ENCODE measurements around the gene SLC5A10.
"Not testable (repeated sequence)": the region's sequence is repeated elsewhere in the genome, so short reads cannot be mapped to it uniquely, and the experiment has no call there.

Gene SLC5A10

DNA sequence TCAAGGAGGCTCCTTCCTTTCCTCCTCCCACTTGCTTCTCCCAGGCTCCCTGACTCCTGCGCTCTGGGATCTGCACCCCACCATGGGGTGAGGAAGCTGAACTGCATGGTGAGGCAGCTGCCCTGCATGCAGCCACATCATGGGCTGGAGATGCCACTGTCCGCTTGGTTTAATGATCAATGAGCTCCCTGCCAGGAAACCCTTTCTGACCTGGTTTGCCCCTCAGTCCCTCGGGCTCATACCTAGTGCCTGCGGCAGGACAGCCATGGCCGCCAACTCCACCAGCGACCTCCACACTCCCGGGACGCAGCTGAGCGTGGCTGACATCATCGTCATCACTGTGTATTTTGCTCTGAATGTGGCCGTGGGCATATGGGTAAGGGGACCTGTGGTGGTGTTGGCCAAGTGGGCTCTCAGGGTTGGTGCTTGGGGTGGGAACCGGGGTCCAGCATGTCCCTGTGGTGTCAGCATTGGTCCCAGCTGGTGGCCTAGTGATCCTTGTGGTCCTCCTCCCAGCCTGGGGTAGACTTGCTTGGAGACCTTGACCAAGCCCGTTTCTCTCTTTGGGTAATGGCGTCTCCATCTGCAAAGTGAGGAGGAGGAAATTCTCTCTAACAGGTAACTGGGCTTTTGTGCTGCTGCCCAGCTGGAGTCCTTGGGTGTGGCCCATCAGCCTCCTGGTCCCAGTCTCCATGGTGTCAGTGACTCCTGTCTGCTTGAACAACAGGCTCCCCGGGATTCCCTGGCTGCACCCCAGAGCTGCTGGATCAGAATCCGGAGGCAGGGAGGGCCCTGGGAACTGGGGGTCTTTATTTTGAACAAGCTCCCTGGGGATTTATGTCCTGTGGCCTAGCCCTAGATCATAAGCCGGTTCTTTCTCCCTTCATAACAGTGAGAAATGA is at the start of gene SLC5A10:
Gene SLC5A10, plus strand, starts transcription at position 225 of the 902 bp plus-strand sequence. Its CDS starts 41 bp downstream, at position 266.
- DNase-seq = no peak

DNA sequence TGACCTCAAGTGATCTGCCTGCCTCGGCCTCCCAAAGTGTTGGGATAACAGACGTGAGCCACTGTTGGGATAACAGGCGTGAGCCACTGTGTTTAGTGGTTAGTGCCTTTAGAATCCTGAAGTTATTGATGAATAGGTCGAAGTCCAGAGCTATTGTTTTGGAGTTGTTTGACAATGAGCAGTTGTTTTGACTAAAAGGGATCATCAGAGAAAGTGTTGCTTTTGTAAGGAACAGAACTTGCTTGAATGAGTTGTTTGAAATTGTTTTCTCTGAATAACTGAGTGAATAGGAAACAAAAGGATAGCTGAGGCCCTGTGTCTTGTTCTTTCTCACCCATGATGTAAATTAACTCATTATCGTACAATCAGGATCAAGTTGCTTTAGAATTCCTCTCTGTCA is 47.5 kb upstream of the SLC5A10 start:
- DNase-seq = no peak

DNA sequence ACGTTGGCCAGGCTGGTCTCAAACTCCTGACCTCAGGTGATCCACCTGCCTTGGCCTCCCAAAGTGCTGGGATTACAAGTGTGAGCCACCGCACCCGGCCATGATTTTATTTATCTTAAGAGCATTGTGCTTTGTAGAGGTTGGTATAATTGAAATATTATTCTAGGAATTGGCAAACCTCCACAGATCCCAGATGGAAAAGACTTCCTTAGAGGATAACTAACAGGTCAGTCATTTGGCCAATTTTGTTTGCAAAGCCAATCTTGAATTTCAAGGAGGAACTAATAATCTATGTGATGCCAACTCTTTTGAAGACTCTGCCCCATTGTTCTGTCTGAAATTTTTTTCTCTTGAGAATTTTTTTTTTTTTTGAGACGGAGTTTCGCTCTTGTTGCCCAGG is 46.7 kb upstream of the SLC5A10 start:
- DNase-seq = no peak

DNA sequence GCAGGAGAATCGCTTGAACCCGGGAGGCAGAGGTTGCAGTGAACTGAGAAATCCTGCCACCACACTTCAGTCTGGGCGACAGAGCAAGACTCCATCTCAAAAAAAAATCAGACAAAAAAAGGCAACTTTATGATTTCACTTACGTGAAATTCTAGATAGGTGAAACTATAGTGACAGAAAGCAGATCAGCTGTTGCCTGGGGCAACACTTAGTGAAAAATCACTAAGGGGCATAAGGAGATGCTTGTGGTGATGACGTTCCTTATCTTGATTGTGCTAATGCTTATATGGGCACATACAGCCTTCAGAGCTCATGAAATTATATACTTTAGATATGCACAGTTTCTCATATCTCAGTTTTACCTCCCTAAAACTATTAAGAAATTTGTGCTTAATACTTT is 41.6 kb upstream of the SLC5A10 start:
- DNase-seq = no peak

DNA sequence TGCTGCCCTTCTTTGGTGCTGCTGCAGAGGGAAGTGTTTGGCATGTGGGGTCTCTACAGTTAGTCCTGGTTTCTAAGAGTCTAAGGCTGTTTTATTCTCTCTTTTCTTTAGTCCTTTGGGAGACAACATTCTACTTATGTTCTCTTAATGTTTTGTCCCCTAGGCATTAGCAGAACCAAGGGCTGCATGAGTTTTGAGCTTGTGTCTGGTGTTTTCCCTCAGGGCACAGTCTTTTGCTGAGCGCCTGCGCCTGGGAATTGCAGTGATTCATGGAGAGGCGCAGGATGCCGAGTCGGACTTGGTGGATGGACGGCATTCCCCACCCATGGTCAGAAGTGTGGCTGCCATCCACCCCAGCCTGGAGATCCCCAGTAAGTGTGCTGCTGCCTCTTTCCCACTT is 41.1 kb upstream of the SLC5A10 start:
- DNase-seq = no peak

DNA sequence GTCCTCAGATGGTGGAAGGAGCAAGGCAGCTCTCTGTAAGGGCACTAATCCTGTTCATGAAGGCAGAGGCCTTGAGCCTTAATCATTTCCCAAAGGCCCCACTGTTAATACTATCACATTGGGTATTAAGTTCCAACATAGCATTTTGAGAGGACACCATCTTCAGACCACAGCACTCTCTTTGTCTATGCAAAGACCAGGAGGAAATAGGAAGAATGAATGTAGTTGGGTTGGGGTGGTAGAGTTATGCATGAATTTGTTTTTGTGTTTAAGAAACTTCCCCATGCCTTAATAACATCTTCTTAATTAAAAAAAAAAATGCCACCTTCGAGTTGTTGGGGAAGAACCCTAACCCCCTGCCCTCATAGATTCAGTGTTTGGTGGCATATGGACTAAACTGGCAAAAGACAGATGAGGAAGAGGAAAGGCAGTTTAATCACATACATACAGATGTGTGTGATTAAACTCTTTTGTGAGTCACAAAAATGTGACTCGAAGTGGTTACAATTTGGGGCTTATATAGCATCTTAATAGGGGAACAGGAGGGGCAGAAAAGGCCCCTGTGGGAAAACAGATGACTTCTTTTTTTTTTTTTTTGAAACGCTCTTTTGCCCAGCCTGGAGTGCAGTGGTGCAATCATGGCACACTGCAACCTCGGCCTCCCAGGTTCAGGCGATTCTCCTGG is 35.0 kb upstream of the SLC5A10 start:
- DNase-seq = no peak

DNA sequence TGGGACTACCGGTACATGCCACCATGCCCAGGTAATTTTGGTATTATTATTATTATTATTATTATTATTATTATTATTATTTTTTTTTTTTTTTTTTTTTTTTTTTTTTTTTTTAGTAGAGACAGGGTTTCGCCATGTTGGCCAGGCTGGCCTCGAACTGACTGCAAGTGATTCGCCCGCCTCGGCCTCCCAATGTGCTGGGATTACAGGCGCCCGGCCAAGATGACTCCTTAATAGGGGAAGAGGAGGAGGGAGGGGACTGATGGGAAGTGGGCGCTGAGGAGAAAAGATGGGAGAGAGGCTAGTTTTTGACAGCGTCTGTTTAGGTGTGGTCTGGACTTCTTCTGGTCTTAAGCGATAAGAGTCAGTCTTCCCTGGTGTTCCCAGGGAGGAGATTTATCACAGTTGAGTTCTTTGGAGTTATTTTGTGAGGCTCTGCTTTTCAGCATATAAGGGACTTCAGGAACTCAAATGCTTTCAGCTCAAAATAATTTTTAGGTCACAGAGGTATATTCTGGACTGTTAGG is 34.4 kb upstream of the SLC5A10 start:
- no peak for DNase-seq

DNA sequence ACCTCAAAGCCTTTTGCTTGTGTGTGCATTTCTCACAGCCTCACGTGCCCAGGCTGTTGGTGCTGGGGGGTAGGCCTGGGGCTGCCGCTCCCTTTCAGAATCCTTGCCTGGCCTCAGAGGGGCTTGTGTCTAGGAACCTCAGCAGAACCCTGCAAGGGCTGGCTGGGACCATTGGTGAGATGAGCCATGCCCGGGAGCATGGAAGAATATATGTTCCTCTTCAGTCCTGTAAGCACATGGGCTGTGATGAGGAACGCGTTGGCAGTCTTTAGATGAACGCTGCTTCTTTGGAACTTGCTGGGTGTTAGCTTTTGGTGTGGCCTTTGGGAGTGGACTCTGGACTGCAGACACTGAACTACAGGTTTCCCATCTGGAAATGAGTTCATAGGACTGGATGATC is 32.0 kb upstream of the SLC5A10 start:
- no peak for DNase-seq

DNA sequence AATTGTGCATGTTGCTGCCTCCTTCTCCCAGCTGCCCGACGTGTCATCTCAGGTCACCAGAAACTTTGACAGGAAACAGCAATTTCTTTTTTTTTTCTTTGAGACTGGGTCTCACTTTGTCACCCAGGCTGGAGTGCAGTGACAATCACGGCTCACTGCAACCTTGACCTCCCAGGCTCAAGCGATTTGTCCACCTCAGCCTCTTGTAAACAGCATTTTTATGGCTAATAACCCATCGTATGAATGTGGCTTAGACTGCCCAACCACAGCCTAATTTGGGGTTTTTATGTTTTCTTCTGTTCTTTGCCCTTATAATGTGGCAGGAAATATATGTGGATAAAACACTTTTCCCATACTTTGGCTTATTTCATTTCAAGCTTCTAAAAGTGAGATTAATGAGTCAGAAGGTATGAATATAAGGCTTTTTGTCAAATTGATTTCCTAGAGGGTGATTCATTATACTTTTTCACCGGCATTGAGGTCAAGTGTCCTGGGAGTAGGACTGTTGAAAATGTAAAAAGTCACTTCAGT is 31.0 kb upstream of the SLC5A10 start:
- DNase-seq = no peak

DNA sequence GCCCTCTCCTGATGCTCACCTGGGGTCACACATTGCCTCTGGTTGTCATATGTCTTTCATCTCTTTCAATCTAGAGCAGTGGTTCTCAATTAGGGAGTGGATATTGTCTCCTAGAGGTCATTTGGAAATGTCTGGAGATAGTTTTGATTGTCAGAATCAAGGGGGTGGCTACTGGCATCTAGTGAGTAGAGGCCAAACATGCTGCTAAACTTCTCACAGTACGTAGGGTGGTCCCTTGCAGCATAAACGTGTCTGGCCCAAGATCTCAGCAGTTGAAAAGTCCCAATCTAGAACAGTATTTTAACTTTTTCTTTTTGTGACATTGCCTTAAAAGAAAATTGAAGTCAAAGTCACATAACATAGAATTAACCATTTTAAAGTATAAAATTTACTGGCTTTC is 30.5 kb upstream of the SLC5A10 start:
- DNase-seq = no peak

DNA sequence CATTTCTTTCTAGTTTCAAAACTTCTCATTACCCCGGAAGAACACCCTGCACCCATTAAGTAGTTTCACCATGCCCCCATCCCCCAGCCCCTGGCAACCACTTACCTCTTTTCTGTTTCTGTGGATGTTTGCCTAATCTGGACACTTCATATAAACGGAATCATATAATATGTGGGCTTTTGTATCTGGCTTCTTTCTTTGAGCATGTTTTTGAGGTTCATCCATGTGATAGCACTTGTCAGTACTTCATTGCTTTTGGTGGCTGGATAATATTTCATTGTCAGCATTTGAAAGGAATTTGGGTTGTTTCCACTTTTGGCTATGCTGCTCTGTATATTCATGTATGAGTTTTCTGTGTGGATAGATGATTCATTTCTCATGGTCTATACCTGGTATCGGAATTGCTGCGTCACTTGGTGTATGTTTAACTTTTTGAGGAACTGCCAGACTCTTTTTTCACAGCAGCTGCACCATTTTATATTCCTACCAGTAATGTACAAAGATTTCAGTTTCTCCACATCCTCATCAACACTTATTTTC is 30.0 kb upstream of the SLC5A10 start:
- no peak for DNase-seq

DNA sequence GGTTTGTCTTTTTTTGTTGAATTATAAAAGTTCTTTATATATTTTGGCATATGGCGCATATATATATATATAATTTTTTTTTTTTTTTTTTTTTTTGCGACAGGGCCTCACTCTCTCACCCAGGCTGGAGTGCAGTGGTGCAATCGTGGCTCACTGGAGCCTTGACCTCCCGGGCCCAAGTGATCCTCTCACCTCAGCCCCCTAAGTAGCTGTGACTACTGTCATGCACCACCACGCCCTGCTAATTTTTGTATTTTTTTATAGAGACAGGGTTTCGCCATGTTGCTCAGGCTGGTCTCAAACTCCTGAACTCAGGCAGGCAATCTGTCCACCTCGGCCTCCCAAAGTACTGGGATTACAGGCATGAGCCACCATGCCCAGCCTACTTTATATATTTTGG is 29.4 kb upstream of the SLC5A10 start:
- not testable (repeated sequence) for DNase-seq

DNA sequence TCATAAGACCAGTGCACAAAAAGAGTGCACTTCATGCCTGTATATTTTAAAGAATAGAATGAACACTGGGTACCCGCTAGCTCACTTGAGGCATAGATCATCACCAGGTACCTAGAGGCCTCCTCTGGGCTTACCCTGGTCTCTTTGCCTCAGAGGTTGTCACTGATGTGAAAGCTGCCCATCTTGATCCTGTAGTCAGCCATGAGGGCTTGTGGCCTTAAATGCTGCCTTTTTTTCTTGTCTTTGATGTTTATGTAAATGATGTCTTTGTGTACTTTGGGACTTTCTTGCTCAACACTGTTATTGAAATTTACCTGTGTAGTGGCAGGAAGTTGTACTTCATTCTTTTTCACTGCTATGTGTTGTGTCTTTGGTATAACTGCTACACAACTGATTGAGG is 26.8 kb upstream of the SLC5A10 start:
- DNase-seq = no peak

DNA sequence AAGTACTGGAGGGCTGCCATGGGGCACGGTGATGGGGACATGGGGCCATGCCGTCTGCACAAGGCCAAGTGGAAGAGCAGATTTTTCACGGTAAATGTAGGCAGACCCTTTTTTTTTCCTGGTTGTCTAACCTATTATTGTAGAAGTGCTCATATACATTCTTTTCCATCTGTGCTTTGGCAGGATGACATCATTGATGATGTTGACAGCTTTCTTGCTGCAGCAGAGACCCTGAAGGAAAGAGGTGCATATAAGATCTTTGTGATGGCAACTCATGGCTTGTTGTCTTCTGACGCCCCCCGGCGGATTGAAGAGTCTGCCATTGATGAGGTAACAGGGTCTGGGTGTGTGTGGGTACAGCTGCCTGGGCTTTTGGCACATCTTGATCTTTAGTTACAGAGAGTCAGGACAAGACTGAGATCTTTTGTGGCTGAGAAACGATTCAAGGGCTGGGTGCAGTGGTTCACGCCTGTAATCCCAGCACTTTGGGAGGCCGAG is 23.3 kb upstream of the SLC5A10 start:
- no peak for DNase-seq

DNA sequence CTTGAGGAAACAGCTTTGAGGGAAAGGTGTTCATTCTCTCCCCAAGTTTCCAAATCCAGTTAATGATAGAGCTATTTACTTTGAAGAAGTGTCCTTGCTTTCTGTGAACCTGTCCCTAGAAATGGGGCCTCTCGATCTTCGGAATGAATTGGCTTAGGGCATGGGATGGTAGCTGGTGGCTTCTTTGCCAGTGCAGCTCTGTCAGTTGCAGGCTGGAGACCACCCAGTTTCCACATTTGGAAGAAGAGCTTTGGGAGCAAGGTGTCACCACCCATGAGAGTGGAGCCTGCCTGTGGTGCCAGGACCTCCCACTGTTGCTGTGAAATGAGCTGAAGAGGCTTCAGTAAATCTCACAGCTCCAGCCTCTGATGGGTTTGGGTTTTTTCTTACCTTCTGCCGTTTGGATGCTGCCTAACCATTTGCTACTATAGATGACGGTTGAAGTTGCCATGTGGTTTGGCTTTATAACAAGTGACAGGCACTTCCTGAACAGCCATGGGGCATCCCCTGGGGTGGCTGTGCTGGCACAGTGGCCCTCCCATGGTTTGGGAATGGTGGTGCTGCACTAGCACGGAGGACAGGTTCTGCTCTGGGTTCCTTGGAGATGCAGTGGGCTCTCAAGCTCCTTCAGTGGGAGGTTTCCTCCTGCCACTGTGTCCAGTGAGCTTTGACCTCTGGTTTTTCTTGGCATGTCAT is 19.5 kb upstream of the SLC5A10 start:
- no peak for DNase-seq

DNA sequence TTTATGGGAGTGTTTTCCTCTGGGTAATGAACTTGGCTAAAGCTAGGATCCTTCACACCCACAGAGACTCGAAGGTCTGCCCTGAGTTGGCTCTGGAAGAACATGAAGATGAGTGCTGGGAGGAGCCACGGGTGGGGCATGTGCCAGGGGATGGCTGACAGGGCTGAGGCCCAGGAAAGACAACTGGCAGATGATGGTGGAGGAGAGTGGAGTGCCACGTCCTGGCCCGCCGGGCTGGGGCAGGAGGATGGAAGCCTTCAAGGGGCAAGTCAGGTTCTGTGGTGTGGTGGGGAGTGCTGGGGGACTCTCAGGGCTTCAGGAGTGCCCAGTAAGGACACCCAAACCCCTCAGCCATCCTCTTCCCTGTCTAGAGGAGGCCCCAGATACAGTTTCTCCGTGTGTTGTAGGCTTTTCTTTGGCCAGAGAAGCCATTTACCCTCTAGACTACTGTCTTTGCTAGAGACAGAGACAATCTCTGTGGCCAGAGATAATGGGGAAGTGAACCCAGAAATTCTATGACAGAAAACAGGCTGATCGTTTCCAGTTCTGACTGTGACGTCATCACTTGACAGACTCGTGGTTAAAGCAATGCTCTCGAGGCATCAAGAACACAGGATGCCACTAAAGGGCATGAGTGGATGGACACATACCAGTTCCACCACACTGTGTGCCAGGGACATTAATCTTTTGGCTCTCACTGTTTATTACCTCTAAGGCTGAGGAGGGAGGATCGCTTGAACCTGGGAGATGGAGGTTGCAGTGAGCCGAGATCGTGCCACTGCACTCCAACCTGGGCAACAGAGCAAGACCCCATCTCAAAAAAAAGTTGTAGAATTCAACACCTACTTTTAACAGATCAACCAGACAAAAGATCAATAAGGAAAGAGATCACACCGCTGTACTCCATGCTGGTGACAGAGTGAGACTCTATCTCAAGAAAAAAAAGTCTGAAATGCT is 18.6 kb upstream of the SLC5A10 start:
- no peak for DNase-seq

DNA sequence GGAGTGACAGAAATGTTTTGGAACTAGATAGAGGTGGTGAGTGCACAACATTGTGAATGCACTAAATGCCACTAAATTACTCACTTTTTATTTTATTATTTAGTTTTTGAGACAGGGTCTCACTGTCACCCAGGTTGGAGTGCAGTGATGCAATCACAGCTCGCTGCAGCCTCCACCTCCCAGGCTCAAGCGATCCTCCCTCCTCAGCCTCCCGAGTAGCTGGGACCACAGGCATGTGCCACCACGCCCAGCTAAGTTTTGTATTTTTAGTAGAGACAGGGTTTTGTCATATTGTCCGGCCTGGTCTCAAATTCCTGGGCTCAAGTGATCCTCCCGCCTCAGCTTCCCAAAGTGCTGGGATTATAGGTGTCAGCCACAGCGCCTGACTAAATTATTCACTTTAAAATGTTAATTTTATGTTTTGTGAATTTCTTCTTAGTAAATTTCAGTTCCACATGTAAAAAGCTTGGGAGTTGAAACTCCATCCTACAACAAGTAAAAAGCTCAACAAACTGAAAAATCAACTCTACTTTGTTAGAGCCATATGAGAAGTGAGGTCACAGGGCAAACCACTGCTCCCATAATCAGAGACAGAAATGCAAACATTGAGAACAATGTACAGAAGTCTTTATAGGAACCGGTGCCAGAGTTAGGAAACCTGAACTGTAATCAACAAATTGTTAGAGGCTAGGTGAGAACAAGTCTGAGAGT is 13.8 kb upstream of the SLC5A10 start:
- DNase-seq = no peak

DNA sequence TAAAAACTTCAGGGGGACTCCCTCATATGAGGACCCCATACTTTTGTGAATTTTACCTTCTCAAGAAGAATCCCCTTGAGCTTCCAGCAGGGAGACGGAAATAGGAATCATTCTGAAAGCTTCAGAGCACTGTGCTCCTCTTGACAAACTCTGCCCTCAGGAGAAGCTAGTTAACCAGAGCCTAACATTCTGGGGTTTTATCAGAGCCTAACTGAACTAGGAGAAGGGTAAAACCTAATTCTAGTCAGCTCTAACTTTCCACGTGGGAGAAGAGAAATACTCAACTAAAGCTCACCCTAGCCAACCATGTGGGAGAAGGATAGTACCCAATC is 13.3 kb upstream of the SLC5A10 start:
- DNase-seq = no peak

DNA sequence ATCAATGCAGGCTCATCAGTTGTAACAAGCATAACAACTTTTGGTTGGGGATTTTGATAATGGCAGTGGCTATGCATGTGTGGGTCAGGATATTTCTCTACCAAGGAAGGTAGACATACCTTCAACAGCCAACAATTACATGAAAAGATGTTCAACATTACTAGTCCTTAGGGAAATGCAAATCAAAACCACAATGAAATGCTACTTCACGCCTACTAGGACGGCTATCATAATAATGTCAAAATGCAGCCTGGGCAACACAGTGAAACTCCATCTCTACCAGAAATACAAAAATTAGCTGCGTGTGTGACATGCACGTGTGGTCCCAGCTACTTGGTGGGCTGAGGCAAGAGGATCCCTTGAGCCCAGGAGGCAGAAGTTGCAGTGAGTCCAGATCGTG is 7.3 kb upstream of the SLC5A10 start:
- no peak for DNase-seq

DNA sequence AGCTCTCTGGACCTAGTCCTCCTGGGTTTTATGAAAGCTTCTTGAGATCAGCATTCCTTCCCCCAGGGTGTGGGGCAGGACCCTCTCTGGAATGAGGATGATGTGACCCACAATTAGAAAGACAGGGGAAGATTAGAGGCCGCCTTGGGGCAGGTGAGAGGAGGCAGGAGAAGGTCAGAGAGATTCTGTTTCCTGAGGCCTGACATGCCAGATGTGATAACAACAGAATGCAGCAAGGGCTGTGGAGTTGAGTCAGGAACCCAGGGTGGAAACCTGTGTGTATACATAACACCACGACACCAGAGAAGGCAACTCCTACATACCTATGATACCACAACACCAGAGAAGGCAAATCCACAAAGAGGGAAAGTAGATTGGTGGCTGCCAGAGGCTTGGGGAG is 5.4 kb upstream of the SLC5A10 start:
- no peak for DNase-seq

DNA sequence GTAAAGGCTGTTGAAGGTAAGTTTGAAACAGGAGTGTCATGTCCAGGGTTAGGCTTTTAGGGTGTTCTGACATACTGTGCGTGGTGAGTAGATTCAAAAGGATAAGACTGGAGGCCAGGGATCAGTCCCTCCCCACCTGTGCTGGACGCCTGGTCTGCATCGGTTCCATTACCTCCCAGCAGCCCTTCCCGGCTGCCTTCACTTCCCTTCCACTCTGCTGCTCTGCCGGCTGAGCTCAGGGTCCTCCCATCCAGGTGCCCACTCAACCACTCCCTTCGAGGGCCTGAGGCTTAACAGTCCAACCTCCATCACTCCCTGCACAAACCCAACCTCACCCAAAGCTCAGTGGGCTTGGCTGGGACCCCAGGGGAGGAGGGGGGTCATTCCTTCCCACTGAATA is 4.1 kb upstream of the SLC5A10 start:
- no peak for DNase-seq

All from activated CD8-positive, alpha-beta memory T cell treated with anti-CD3 and anti-CD28 coated beads, Interleukin-2, amount 50 U/mL, for 48 hours (primary cell).